ENCODE data around the gene ADGRV1.

Gene ADGRV1

GRCh38 chr5:90955001-90955635 is 396.5 kb downstream of the ADGRV1 start:
- H3K4me3 ChIP-seq (replicated peaks; ENCODE audit: low read depth, low read length), result no peak overlapping the region
- no peak for TF ChIP-seq CTCF (IDR thresholded peaks at IDR 0.05; ENCODE audit: low read depth, low read length, missing control alignments)
- DNase-seq (ENCODE audit: extremely low read depth, low read depth), result no peak

GRCh38 chr5:90956511-90957097 is 398.0 kb downstream of the ADGRV1 start:
- TF ChIP-seq CTCF (IDR thresholded peaks at IDR 0.05; ENCODE audit: low read depth, low read length, missing control alignments), result no peak
- DNase-seq (ENCODE audit: extremely low read depth, low read depth), result no peak
- no peak overlapping the region for H3K4me3 ChIP-seq (replicated peaks; ENCODE audit: low read depth, low read length)

- TF ChIP-seq CTCF (IDR thresholded peaks at IDR 0.05; ENCODE audit: low read depth, low read length, missing control alignments), result no peak
- no peak for DNase-seq (ENCODE audit: extremely low read depth, low read depth)
- no peak overlapping the region for H3K4me3 ChIP-seq (replicated peaks; ENCODE audit: low read depth, low read length)
Observed at GRCh38 chr5:90957906-90958305, 399.3 kb downstream of the ADGRV1 start.

GRCh38 chr5:90959262-90959661 is 400.7 kb downstream of the ADGRV1 start:
- DNase-seq (ENCODE audit: extremely low read depth, low read depth), result no peak
- H3K4me3 ChIP-seq (replicated peaks; ENCODE audit: low read depth, low read length), result no peak overlapping the region
- no peak for TF ChIP-seq CTCF (IDR thresholded peaks at IDR 0.05; ENCODE audit: low read depth, low read length, missing control alignments)

GRCh38 chr5:90962481-90962880 is 403.9 kb downstream of the ADGRV1 start:
- H3K4me3 ChIP-seq (replicated peaks; ENCODE audit: low read depth, low read length), result no peak overlapping the region
- TF ChIP-seq CTCF (IDR thresholded peaks at IDR 0.05; ENCODE audit: low read depth, low read length, missing control alignments), result no peak
- DNase-seq (ENCODE audit: extremely low read depth, low read depth), result no peak

GRCh38 chr5:90965110-90965685 is 406.6 kb downstream of the ADGRV1 start:
- H3K4me3 ChIP-seq (replicated peaks; ENCODE audit: low read depth, low read length), result no peak overlapping the region
- no peak for DNase-seq (ENCODE audit: extremely low read depth, low read depth)
- no peak for TF ChIP-seq CTCF (IDR thresholded peaks at IDR 0.05; ENCODE audit: low read depth, low read length, missing control alignments)
